Kidney capillary endothelial cell (primary cell): ENCODE results near the gene MBD3.
"Not testable (repeated sequence)": the region's sequence is repeated elsewhere in the genome, so short reads cannot be mapped to it uniquely, and the experiment has no call there.

Experiments used
- DNase-seq: peaks from one replicate; pipeline ENCODE4 v3.0.0-alpha.2; 2018; ENCODE audit warnings: low spot score

MBD3 gene

GRCh38 chr19:1539749-1540148 lies 52.9 kb downstream of the MBD3 start:
- DNase-seq: not testable (repeated sequence)

DNA sequence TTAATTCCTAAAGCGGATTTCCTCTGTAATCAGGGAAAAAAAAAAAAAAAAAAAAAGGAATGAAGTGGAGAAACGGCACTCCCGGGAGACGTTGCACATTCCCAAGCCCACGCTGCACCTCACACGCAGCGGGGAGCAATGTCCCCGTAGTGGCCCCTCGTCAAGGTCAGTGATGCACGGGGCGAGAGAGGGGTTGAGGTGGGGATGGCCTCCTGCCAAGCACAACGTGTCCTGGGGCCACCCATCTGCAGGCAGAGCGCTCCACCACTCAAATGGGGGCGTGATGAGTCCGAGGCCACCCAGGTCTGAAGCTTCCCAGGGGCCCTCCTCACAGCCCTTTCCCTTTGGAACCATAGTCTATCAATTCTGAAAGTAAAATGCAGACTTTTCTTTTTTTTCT lies 53.7 kb downstream of the MBD3 start:
- DNase-seq: no peak

- DNase-seq: not testable (repeated sequence)
Observed at GRCh38 chr19:1535699-1536098, 57.0 kb downstream of the MBD3 start.

DNA sequence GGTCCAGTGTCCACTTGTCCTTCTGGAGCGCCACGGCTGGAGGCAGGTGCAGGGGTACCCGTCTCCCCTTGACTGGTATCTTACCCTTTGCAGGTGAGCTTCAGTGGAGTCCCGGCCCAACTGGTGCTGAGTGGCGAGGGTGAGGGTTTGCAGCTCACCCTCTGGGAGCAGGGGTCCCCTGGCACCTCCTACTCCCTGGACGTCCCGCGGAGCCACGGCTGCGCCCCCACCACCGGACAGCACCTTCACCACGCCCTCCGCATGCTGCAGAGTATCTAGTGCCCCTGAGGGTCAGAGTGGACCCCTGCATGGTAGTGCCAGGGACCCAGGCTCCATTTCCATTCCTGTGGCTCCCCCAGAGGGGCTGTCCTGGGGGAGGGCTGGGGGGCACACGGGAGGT lies 57.7 kb downstream of the MBD3 start:
- DNase-seq: no peak

DNA sequence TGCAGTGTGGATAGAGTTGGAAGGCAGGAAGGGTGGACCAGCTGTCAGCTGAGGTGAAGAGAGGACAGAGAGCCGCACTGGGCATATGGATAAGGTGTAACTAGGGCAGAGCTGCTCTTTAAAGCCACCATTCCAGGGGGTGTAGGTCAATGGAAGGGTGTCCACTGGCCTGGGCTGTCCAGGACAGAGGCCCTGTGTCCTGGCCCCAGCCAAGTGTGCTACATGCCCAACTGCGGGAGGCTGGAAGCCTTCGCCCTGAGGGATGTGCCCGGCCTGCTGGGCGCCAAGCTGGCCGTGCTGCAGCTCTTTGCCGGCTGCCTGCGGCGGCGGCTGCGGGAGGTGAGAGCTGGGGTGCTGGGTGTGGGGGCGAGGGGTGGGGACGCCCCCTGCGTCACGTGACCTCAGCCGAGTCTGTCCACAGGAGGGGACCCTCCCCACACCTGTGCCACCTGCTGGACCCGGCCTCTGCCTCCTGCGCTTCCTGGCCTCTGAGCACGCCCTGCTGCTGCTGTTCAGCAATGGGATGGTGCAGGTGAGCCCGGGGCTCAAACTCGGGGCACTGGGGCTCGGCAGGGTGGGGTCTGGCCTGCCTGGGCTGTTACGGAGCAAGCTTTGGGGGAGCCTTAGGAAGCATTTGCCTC lies 59.0 kb downstream of the MBD3 start:
- no peak for DNase-seq

DNA sequence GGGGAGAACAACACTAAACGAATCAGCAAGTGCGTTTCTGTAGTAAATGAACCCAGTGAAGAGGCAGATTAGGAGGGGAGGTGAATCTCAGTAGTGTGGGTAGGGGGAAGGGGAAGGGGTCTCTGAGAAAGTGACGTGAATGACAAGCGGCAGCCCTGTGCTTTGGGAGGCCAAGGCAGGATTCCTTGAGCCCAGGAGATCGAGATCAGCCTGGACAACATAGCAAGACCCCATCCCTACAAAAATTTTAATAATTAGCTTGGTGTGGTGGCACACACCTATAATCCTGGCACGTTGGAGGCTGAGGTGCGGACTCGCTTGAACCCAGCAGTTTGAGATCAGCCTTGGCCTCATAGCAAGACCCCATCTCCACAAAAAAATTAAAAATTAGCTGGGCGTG lies 60.7 kb downstream of the MBD3 start:
- DNase-seq: no peak

- no peak for DNase-seq
Observed at GRCh38 chr19:1531587-1531986, 61.1 kb downstream of the MBD3 start.

DNA sequence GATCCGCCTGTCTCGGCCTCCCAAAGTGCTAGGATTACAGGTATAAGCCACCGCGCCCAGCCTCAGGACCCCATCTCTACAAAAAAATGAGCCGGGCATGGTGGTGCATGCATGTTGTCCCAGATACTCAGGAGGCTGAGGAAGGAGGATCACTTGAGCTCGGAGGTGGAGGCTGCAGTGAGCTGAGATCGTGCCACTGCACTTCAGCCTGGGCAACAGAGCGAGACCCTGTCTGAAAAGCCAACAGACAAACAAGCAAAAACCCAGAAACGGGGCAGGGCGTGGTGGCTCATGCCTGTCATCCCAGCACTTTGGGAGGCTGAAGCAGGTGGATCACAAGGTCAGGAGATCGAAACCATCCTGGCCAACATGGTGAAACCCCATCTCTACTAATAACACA lies 61.8 kb downstream of the MBD3 start:
- DNase-seq: not testable (repeated sequence)

GRCh38 chr19:1529430-1529816 lies 63.2 kb downstream of the MBD3 start:
- no peak for DNase-seq

- no peak for DNase-seq
Observed at GRCh38 chr19:1528596-1529429, 63.9 kb downstream of the MBD3 start.

GRCh38 chr19:1527650-1528309 lies 64.9 kb downstream of the MBD3 start:
- DNase-seq: no peak

- no peak for DNase-seq
Observed at GRCh38 chr19:1526979-1527649, 65.6 kb downstream of the MBD3 start.

- DNase-seq: no peak
Observed at GRCh38 chr19:1526066-1526778, 66.4 kb downstream of the MBD3 start.

GRCh38 chr19:1525343-1525742 lies 67.3 kb downstream of the MBD3 start:
- DNase-seq: no peak

- no peak for DNase-seq
Observed at GRCh38 chr19:1524972-1525325, 67.7 kb downstream of the MBD3 start.

DNA sequence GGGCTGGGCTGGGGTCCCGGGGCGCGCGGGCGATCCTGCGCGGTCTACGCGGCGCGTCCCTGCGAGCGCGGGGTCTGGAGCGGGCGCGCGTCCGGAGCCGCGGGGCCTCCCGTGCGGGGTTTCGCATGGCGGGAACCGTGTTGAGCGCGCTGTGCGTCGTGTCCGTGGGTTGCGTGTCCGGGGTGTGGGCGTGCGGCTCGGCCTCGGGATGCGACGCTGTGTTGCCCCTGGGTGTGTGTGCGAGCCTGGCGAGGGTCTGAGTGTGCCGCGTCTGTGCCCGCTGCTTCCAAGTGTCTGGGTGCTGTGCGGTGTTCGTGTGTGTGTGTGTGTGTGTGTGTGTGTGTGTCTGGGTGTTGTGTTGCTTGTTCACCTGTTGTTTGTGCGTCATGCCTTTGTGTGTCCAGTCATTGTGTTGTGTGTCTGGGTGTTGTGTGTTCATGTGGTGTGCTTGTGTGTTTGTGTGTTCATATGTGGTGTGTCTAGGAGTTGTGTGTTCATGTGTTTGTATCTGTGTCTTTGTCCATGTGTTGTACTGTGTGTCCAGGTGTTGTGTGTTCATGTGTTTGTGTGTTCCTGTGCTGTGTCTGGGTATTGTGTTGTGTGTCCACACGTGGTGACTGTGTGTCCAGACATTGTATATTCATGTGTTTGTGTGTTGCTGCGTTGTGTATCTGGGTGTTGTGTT lies 68.2 kb downstream of the MBD3 start:
- no peak for DNase-seq
